CD4-positive, alpha-beta T cell treated with Interleukin-12 subunit alpha and Interleukin-12 subunit beta, for 1 hour (primary cell): ENCODE measurements around the gene RIC8A.

Experiments used
- DNase-seq: peaks from one replicate; pipeline ENCODE4 v3.0.0-alpha.2; 2020

RIC8A gene

GRCh38 chr11:250740-251299, 43.3 kb downstream of the RIC8A start:
- peak; percentile 84 for DNase-seq

DNA sequence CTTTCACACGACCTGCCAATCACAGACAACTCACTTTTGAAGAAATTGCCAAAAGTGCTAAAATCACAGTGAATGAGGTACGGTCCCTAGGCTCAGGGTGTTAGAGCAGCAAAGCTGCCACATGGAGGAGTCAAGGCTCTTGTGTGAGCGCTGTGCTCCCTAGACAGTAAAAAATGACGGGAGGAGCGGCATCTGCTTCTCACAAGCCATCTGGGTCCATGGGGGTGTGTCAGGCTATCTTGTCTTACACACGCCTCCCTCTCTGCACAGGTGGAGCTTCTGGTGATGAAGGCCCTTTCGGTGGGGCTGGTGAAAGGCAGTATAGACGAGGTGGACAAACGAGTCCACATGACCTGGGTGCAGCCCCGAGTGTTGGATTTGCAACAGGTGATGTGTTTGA, 44.0 kb downstream of the RIC8A start:
- no peak for DNase-seq

- no peak for DNase-seq
Measured at GRCh38 chr11:252666-253065, 45.2 kb downstream of the RIC8A start.

GRCh38 chr11:253160-253885, 45.8 kb downstream of the RIC8A start:
- DNase-seq: no peak

- no peak for DNase-seq
Measured at GRCh38 chr11:253886-254270, 46.4 kb downstream of the RIC8A start.

DNA sequence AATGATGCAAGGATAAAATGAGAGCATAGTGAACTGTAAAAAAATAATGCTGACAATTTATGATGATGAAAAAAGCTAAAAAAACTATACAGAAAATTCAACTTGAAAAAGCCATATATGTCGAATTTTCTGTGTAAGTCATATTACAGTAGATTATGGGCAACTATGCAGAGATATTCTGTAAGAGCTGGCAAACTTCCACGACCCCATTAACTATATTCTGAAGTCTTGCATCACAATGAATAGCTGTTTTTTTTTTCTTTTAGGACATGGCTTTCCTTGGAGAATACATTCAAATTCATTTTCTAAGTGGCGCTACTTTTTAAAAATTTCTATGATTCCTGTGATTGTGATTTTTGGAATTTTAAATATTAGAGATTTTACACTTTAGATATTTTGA, 47.7 kb downstream of the RIC8A start:
- no peak for DNase-seq

GRCh38 chr11:255816-256215, 48.3 kb downstream of the RIC8A start:
- DNase-seq: no peak

DNA sequence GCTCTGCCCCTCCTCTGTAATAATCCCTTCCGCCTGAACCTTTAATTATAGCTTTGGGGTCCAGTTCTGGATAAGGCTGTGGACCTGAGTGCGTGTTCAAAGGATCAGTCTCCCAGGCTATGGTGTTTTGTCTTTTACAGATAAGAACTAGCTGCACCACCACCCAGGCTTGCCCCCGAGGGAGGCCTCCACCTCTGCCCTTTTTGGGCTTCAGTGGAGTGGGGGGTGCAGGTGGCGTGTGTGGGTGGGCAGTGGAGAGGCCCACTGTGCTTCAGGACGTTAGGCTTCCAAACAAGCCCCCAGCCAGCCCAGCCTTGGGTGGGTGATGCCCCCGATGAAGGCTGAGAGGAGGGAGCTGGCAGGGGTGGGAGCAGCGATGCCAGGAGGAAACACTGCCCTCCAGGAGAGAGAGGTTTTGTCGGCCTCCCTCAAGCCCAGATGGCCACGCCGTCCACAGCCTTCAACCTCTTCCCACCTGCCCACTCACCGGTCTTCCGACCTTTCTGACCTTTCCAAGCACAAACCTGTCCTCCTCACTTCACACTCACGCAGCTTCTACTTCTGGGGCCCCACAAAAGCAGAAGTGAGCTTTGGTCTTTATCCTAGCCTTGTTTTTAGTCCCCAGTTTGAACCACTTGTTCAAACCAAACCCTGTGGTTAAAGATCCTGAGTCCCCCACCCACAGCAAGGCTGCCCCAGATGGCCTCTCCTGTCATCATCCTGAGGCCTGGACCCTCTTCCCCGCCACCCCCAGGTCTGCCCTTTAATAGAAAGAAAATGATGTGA, 49.6 kb downstream of the RIC8A start:
- DNase-seq: no peak

DNA sequence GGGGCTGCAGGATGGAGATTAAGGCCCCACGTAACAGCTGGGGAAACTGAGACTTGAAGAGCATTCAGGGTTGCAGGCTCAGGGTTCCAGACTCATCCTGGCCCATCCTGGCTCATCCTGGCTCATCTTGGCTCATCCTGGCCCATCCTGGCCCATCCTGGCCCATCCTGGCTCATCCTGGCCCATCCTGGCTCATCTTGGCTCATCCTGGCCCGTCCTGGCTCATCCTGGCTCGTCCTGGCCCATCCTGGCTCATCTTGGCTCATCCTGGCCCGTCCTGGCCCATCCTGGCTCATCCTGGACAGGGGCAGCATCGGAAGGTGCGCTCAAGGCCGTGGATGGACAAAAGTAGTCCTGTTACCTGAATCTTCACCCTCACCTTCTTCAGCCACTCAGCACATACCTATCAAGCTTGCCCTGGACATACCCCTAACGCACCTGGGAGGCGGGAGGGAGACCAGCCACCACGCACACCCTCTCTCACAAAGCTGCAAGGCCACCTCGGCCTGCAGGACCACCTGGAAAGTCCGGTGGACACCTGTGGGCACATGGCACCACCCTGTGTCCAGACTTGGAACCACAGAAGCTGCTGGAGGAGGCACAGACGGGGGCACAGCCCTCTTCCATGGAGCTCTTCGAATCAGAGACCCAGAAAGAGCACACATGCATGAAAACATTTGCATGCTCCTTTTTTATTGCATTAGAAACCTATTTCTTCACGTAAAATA, 50.4 kb downstream of the RIC8A start:
- no peak for DNase-seq

GRCh38 chr11:259413-259812, 51.9 kb downstream of the RIC8A start:
- DNase-seq: no peak

- DNase-seq: no peak
Measured at GRCh38 chr11:261624-262023, 54.1 kb downstream of the RIC8A start.
